Parietal lobe (tissue), 1 donor: Measurements from ENCODE around the gene TAS2R5. TPM values are rescaled to one million over a fixed set of nuclear protein-coding genes. Genes with fewer than 3 reads are reported as not detected.

Source experiments
- total RNA-seq: library from RNA; depleted of rRNA; stranded (reverse); fragments of >200 nt; gene quantifications from one replicate; pipeline ENCODE4 v1.2.3, GENCODE V29; 2014

Gene TAS2R5
- 13.5 TPM for total RNA-seq

GRCh38 chr7:141789917-141790316 is at the start of gene TAS2R5:
TSS of gene TAS2R5 (plus strand) at chr7:141790217. CDS start at chr7:141790362, 145 bp downstream.

GRCh38 chr7:141763797-141764196 is 26.2 kb upstream of the TAS2R5 start, which contains the start of gene TAS2R3:
TSS of gene TAS2R3 (plus strand) at chr7:141764097. CDS start at chr7:141764159, 62 bp downstream.

GRCh38 chr7:141776374-141776773 is 13.6 kb upstream of the TAS2R5 start, which contains the start of gene TAS2R4:
TSS of gene TAS2R4 (plus strand) at chr7:141776674. CDS start at chr7:141778489, 1,815 bp downstream.

Other genes with a start within 250 kb of the TAS2R5 start
- gene AGK, start 238.8 kb upstream of the TAS2R5 start, total RNA-seq: 73.2 TPM
- 66.4 TPM for gene DENND11, start 88.1 kb upstream of the TAS2R5 start, total RNA-seq
- 1.3 TPM for gene WEE2, start 81.9 kb upstream of the TAS2R5 start, total RNA-seq
- gene SSBP1, start 51.9 kb upstream of the TAS2R5 start, total RNA-seq: 86.7 TPM
- 24.1 TPM for gene TAS2R3, start 26.1 kb upstream of the TAS2R5 start, total RNA-seq
- 16.6 TPM for gene TAS2R4, start 13.5 kb upstream of the TAS2R5 start, total RNA-seq
- not detected for gene PRSS37, start 51.3 kb downstream of the TAS2R5 start, total RNA-seq
- gene OR9A4, start 126.2 kb downstream of the TAS2R5 start, total RNA-seq: not detected
- not detected for gene CLEC5A, start 156.8 kb downstream of the TAS2R5 start, total RNA-seq
- not detected for gene TAS2R38, start 183.6 kb downstream of the TAS2R5 start, total RNA-seq
- 0.63 TPM for gene MGAM, start 205.7 kb downstream of the TAS2R5 start, total RNA-seq